HG02623 (cell line): ENCODE results near the gene KDELR1.
"Not testable (repeated sequence)": the region's sequence is repeated elsewhere in the genome, so short reads cannot be mapped to it uniquely, and the experiment has no call there.

Source experiments
- ATAC-seq: cut with Tn5 transposase; IDR thresholded peaks from one replicate; pipeline ENCODE4 v1.9.1; 2021; ENCODE audit warnings: moderate library complexity; ENCODE audit not compliant: unreplicated experiment

The KDELR1 gene

GRCh38 chr19:48372904-48373303, 18.4 kb downstream of the KDELR1 start:
- ATAC-seq: no peak

GRCh38 chr19:48371771-48372170, 19.6 kb downstream of the KDELR1 start:
- not testable (repeated sequence) for ATAC-seq

- no peak for ATAC-seq
These were observed 20.0 kb downstream of the KDELR1 start for GRCh38 chr19:48371367-48371766.

GRCh38 chr19:48370955-48371354, 20.4 kb downstream of the KDELR1 start:
- ATAC-seq: no peak

- ATAC-seq: no peak
These were observed 22.4 kb downstream of the KDELR1 start for GRCh38 chr19:48368936-48369335.

GRCh38 chr19:48367855-48368254, 23.5 kb downstream of the KDELR1 start:
- ATAC-seq: no peak

- no peak for ATAC-seq
These were observed 25.7 kb downstream of the KDELR1 start for GRCh38 chr19:48365602-48366001.

- no peak for ATAC-seq
These were observed 26.6 kb downstream of the KDELR1 start for GRCh38 chr19:48364598-48365348.

- ATAC-seq: peak; percentile 79
These were observed 27.3 kb downstream of the KDELR1 start, which contains the start of the genes SYNGR4 and TMEM143 for GRCh38 chr19:48363810-48364597. Gene SYNGR4, plus strand, starts transcription at chr19:48364367. Its CDS starts 1,476 bp downstream, at chr19:48365843. Gene TMEM143, minus strand, starts transcription at chr19:48363940. Its CDS starts 20 bp downstream, at chr19:48363920.

GRCh38 chr19:48363500-48363809, 27.9 kb downstream of the KDELR1 start:
- peak; percentile 5 for ATAC-seq

- ATAC-seq: peak; percentile 41
These were observed 28.4 kb downstream of the KDELR1 start for GRCh38 chr19:48362716-48363499.

- no peak for ATAC-seq
These were observed 29.4 kb downstream of the KDELR1 start for GRCh38 chr19:48361912-48362311.

- no peak for ATAC-seq
These were observed 32.2 kb downstream of the KDELR1 start for GRCh38 chr19:48359123-48359522.

- ATAC-seq: no peak
These were observed 35.9 kb downstream of the KDELR1 start for GRCh38 chr19:48355365-48355954.

GRCh38 chr19:48354332-48354992, 36.9 kb downstream of the KDELR1 start:
- ATAC-seq: no peak

- no peak for ATAC-seq
These were observed 37.7 kb downstream of the KDELR1 start for GRCh38 chr19:48353677-48354076.

- ATAC-seq: no peak
These were observed 40.0 kb downstream of the KDELR1 start for GRCh38 chr19:48351341-48351752.

- ATAC-seq: no peak
These were observed 40.5 kb downstream of the KDELR1 start for GRCh38 chr19:48350856-48351255.

GRCh38 chr19:48348737-48349136, 42.6 kb downstream of the KDELR1 start:
- no peak for ATAC-seq

- ATAC-seq: no peak
These were observed 43.3 kb downstream of the KDELR1 start for GRCh38 chr19:48348045-48348444.
